ENCODE results near the gene RAI1. TPM values are rescaled to one million over a fixed set of nuclear protein-coding genes. Genes with fewer than 3 reads are reported as not detected.
A peak's percentile ranks its signal among the peaks of the same experiment; 100 is the strongest.

RAI1 gene
- total and polyA plus RNA-seq, 2 of the 13 experiments (the other 11 are each of a cell fraction or from before 2014, with no cell fraction given) = 3.4 to 5.2 TPM

GRCh38 chr17:17693253-17694168 lies 12.3 kb downstream of the RAI1 start (continued):
- no peak for TF ChIP-seq MEIS1 (CRISPR knock-in tag; IDR thresholded peaks at IDR 0.05; ENCODE audit: borderline replicate concordance)
- TF ChIP-seq SRSF4 (IDR thresholded peaks at IDR 0.05; ENCODE audit: low read depth, low read length, poor library complexity, severe bottlenecking) = no peak
- no peak for TF ChIP-seq PLSCR1 (CRISPR knock-in tag; IDR thresholded peaks at IDR 0.05; ENCODE audit: borderline replicate concordance)
- TF ChIP-seq ZNF441 (CRISPR knock-in tag; IDR thresholded peaks at IDR 0.05; ENCODE audit: borderline replicate concordance) = no peak
- TF ChIP-seq SALL2 (CRISPR knock-in tag; IDR thresholded peaks at IDR 0.05) = 0 out of 2 replicates have a peak, but pooled peaks have one; percentile 27
- TF ChIP-seq THAP7 (CRISPR knock-in tag; IDR thresholded peaks at IDR 0.05) = 0 out of 2 replicates have a peak, but pooled peaks have one; percentile 1
- TF ChIP-seq ZNF496 (CRISPR knock-in tag; IDR thresholded peaks at IDR 0.05; ENCODE audit: insufficient replicate concordance) = no peak
- no peak for TF ChIP-seq FOSL1 (CRISPR knock-in tag; IDR thresholded peaks at IDR 0.05; ENCODE audit: borderline replicate concordance)
- TF ChIP-seq KDM5A (IDR thresholded peaks at IDR 0.05; ENCODE audit: borderline replicate concordance, low read length) = no peak
- TF ChIP-seq XBP1 (CRISPR knock-in tag; IDR thresholded peaks at IDR 0.05) = no peak
- TF ChIP-seq E2F5 (CRISPR knock-in tag; conservative IDR thresholded peaks at IDR 0.05) = no peak
- no peak for TF ChIP-seq ATF1 (CRISPR knock-in tag; IDR thresholded peaks at IDR 0.05)
- no peak for TF ChIP-seq ARID3A (IDR thresholded peaks at IDR 0.05; ENCODE audit: low read depth, low read length)
- TF ChIP-seq ZSCAN20 (CRISPR knock-in tag; IDR thresholded peaks at IDR 0.05; ENCODE audit: borderline replicate concordance) = no peak
- no peak for TF ChIP-seq JARID2 (CRISPR knock-in tag; IDR thresholded peaks at IDR 0.05; ENCODE audit: insufficient replicate concordance)
- TF ChIP-seq PBX3 (CRISPR knock-in tag; IDR thresholded peaks at IDR 0.05; ENCODE audit: borderline replicate concordance) = no peak
- TF ChIP-seq MLLT10 (CRISPR knock-in tag; IDR thresholded peaks at IDR 0.05) = no peak
- no peak for TF ChIP-seq ZNF430 (CRISPR knock-in tag; IDR thresholded peaks at IDR 0.05)
- no peak for TF ChIP-seq ZNF446 (CRISPR knock-in tag; IDR thresholded peaks at IDR 0.05)
- no peak for TF ChIP-seq RAD21 (CRISPR knock-in tag; IDR thresholded peaks at IDR 0.05)
- TF ChIP-seq PCBP1 (IDR thresholded peaks at IDR 0.05; ENCODE audit: borderline replicate concordance, low read depth, low read length) = 0 out of 2 replicates have a peak, but pooled peaks have one; percentile 43
- TF ChIP-seq ZNF629 (CRISPR knock-in tag; conservative IDR thresholded peaks at IDR 0.05) = peak; percentile 15; the same call in 1 of the 2 replicates

Measured in HepG2 (cell line).